ENCODE results near the gene ARAP3.

DNA sequence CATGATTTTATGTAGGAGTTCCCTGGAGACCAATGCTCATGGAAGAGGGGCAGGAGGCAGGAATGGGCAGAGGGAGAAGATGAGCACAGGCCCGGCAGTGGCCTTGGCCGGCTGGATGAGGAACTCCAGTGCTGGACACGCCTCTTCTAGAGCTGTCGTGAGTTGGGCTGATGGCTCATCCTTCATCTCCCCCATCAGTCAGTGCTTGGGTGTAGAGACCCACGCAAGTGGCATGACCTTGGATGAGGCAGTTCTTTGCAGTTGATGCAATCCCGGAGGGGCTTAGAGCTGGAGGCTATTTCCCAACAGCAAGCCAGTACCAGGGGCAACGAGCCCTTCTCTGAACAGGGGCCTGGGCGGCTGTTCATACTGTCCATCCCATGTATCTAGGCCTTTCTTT is 25.5 kb upstream of the ARAP3 start:
- no peak for TF ChIP-seq FOXA1 (IDR thresholded peaks at IDR 0.05)
- no peak for TF ChIP-seq BHLHE40 (IDR thresholded peaks at IDR 0.05; ENCODE audit: borderline replicate concordance)
- no peak for TF ChIP-seq FOXK2 (IDR thresholded peaks at IDR 0.05)
- TF ChIP-seq, protein P1, sequence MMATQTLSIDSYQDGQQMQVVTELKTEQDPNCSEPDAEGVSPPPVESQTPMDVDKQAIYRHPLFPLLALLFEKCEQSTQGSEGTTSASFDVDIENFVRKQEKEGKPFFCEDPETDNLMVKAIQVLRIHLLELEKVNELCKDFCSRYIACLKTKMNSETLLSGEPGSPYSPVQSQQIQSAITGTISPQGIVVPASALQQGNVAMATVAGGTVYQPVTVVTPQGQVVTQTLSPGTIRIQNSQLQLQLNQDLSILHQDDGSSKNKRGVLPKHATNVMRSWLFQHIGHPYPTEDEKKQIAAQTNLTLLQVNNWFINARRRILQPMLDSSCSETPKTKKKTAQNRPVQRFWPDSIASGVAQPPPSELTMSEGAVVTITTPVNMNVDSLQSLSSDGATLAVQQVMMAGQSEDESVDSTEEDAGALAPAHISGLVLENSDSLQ (IDR thresholded peaks at IDR 0.05): no peak
- TF ChIP-seq NFRKB (IDR thresholded peaks at IDR 0.05): no peak
- TF ChIP-seq CTBP1 (IDR thresholded peaks at IDR 0.05; ENCODE audit: borderline replicate concordance): no peak
- no peak for TF ChIP-seq TARDBP (IDR thresholded peaks at IDR 0.05)
- TF ChIP-seq SP1 (IDR thresholded peaks at IDR 0.05): no peak
- no peak for TF ChIP-seq ELF4 (IDR thresholded peaks at IDR 0.05)
- TF ChIP-seq L3MBTL2 (conservative IDR thresholded peaks at IDR 0.05): no peak
- no peak for TF ChIP-seq ARNT (IDR thresholded peaks at IDR 0.05)
- no peak for TF ChIP-seq LEF1 (IDR thresholded peaks at IDR 0.05; ENCODE audit: borderline replicate concordance)
- no peak for TF ChIP-seq ZNF384 (IDR thresholded peaks at IDR 0.05)

Data from HEK293T (cell line).